WTC11 (cell line): ENCODE measurements around the gene IGSF11. TPM values are rescaled to one million over a fixed set of nuclear protein-coding genes. Genes with fewer than 3 reads are reported as not detected.
A peak's percentile ranks its signal among the peaks of the same experiment; 100 is the strongest.

Source experiments
- ATAC-seq: fragments of 200-7000 bp; cut with Tn5 transposase; 2 replicates; pipeline ENCODE4 v1.10.0; 2021; ENCODE audit warnings: mild to moderate bottlenecking, moderate library complexity
- CTCF ChIA-PET: fragments of 300-600 bp; sonication (Branson Sonifier 250); formaldehyde crosslinking; loops from one replicate; lab custom pipeline; 2021; ENCODE audit warnings: antibody characterized with exemption; lab: Charles Lee
- POLR2A ChIA-PET: fragments of 350-600 bp; sonication (Branson Sonifier 250); formaldehyde crosslinking; loops from one replicate; lab custom pipeline; 2021; ENCODE audit warnings: antibody characterized with exemption; lab: Charles Lee
- DNase-seq: peaks from one replicate; pipeline ENCODE4 v3.0.0; 2021; ENCODE audit warnings: low spot score
- H3K27ac Mint-ChIP-seq: 2 replicates; pipeline ENCODE4 v1.8.0; 2021; ENCODE audit warnings: mixed read lengths
- H3K27me3 Mint-ChIP-seq: 2 replicates; pipeline ENCODE4 v1.8.0; 2021; ENCODE audit warnings: low read depth, mild to moderate bottlenecking, moderate library complexity, mixed read lengths
- H3K36me3 Mint-ChIP-seq: 2 replicates; pipeline ENCODE4 v1.8.0; 2021; ENCODE audit warnings: mixed read lengths
- H3K4me1 Mint-ChIP-seq: 2 replicates; pipeline ENCODE4 v1.8.0; 2022; ENCODE audit warnings: mixed read lengths
- H3K4me3 Mint-ChIP-seq: 2 replicates; pipeline ENCODE4 v1.8.0; 2021; ENCODE audit warnings: mild to moderate bottlenecking, moderate library complexity, mixed read lengths
- H3K9me3 Mint-ChIP-seq: 2 replicates; pipeline ENCODE4 v1.8.0; 2021; ENCODE audit warnings: mixed read lengths
- AFF4 ChIP-seq: sonication (generic); formaldehyde crosslinking; IDR thresholded peaks from 2 replicates; pipeline ENCODE4 v1.8.1; 2023; ENCODE audit warnings: mild to moderate bottlenecking, missing genetic modification reagents, borderline replicate concordance
- IRF2 ChIP-seq: sonication (generic); formaldehyde crosslinking; IDR thresholded peaks from 2 replicates; pipeline ENCODE4 v1.8.0; 2022; ENCODE audit warnings: low read depth, missing genetic modification reagents, borderline replicate concordance
- JUN ChIP-seq: sonication (generic); formaldehyde crosslinking; IDR thresholded peaks from 2 replicates; pipeline ENCODE4 v1.8.0; 2023; ENCODE audit warnings: mild to moderate bottlenecking, missing genetic modification reagents
- SOX15 ChIP-seq: fragments of 250-450 bp; sonication (Bioruptor Pico); IDR thresholded peaks from 2 replicates; pipeline ENCODE4 v1.9.0; 2021; ENCODE audit warnings: mild to moderate bottlenecking
- SP1 ChIP-seq: sonication (generic); formaldehyde crosslinking; conservative IDR thresholded peaks from 2 replicates; pipeline ENCODE4 v1.8.1; 2022; ENCODE audit warnings: missing genetic modification reagents
- TCF7 ChIP-seq: sonication (generic); formaldehyde crosslinking; IDR thresholded peaks from 2 replicates; pipeline ENCODE4 v1.8.0; 2022; ENCODE audit warnings: mild to moderate bottlenecking, low read depth, missing genetic modification reagents, moderate library complexity
- TEAD1 ChIP-seq: sonication (generic); formaldehyde crosslinking; IDR thresholded peaks from 2 replicates; pipeline ENCODE4 v1.8.0; 2022; ENCODE audit warnings: mild to moderate bottlenecking, missing genetic modification reagents
- TEAD4 ChIP-seq: sonication (generic); formaldehyde crosslinking; IDR thresholded peaks from 2 replicates; pipeline ENCODE4 v1.8.0; 2022; ENCODE audit warnings: mild to moderate bottlenecking, missing genetic modification reagents
- ZNF232 ChIP-seq: sonication (generic); formaldehyde crosslinking; IDR thresholded peaks from 2 replicates; pipeline ENCODE4 v1.8.0; 2022; ENCODE audit warnings: mild to moderate bottlenecking, missing genetic modification reagents
- ZNF512 ChIP-seq: sonication (generic); formaldehyde crosslinking; IDR thresholded peaks from 2 replicates; pipeline ENCODE4 v1.8.1; 2022; ENCODE audit warnings: missing genetic modification reagents, borderline replicate concordance
- ZNF532 ChIP-seq: fragments of 250-450 bp; sonication (Bioruptor Pico); IDR thresholded peaks from 2 replicates; pipeline ENCODE4 v1.9.0; 2021; ENCODE audit warnings: mild to moderate bottlenecking, borderline replicate concordance
- total RNA-seq: library from RNA; stranded (reverse); gene quantifications from 3 replicates; pipeline ENCODE4 v1.2.3, GENCODE V29; 2021
- TF ChIP-seq, protein P1 (sequence below): sonication (generic); formaldehyde crosslinking; IDR thresholded peaks from 2 replicates; pipeline ENCODE4 v1.8.0; 2022; ENCODE audit warnings: mild to moderate bottlenecking, missing genetic modification reagents
- TF ChIP-seq, protein P2 (sequence below): sonication (generic); formaldehyde crosslinking; IDR thresholded peaks from 2 replicates; pipeline ENCODE4 v1.8.1; 2023; ENCODE audit warnings: mild to moderate bottlenecking, missing genetic modification reagents

The IGSF11 gene
- total RNA-seq, 1 experiment from 2014 or later = 1.6 TPM

GRCh38 chr3:118968640-118969039 is 66.0 kb downstream of the IGSF11 start:
- H3K27ac Mint-ChIP-seq = no peak overlapping the region
- no peak for DNase-seq
- ChIA-PET POLR2A (no interaction called here), CTCF (interaction anchor here (0.5 to 4.0 kb wide), 3 partner anchors 66 to 530 kb away, joined by 4 to 15 read pairs (median 4); partner anchors contain the start of genes IGSF11 and TIMMDC1)
- no peaks in the 10 kb centered on the region for H3K36me3 Mint-ChIP-seq
- H3K4me3 Mint-ChIP-seq = no peak overlapping the region
- H3K4me1 Mint-ChIP-seq = peaks cover 49% of the 10 kb centered on the region
- no peak for TF ChIP-seq AFF4
- no peak for ATAC-seq
- H3K9me3 Mint-ChIP-seq = no peaks in the 10 kb centered on the region
- no peaks in the 10 kb centered on the region for H3K27me3 Mint-ChIP-seq

DNA sequence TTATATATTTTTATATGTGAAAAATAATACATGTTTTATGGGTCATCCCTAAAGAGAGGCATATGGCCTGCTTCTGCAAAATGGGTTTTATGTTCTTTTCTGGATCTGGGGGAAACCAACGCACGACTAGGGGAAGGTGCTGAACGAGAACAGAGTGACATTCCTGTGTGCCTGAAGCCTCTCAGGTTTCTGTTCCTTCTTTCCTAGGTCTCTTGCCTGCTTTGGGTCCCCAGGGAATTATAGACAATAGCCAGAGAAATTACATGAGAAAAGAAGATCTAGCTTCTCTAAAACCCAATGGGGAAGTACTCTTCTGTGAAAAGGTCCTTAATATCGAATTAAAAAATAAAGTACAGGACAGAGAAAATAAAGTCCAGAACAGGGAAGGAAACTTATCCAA is 66.5 kb downstream of the IGSF11 start:
- ChIA-PET CTCF (interaction anchor here (0.9 to 4.0 kb wide), 3 partner anchors 67 to 86 kb away, joined by 3 to 15 read pairs (median 4); partner anchors contain the start of gene IGSF11), POLR2A (no interaction called here)
- Mint-ChIP-seq H3K27me3 (no peaks in the 10 kb centered on the region), H3K36me3 (no peaks in the 10 kb centered on the region), H3K9me3 (no peaks in the 10 kb centered on the region), H3K27ac (peak overlapping the region; percentile 20; the same call in 1 of the 2 replicates), H3K4me1 (peaks cover 49% of the 10 kb centered on the region), H3K4me3 (no peak overlapping the region)
- TF ChIP-seq, protein P1, sequence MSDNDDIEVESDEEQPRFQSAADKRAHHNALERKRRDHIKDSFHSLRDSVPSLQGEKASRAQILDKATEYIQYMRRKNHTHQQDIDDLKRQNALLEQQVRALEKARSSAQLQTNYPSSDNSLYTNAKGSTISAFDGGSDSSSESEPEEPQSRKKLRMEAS (CRISPR knock-in tag) = no peak
- TF ChIP-seq JUN (CRISPR knock-in tag) (no peak), SP1 (CRISPR knock-in tag) (no peak), IRF2 (CRISPR knock-in tag) (no peak), SOX15 (CRISPR knock-in tag) (no peak), ZNF512 (CRISPR knock-in tag) (no peak), ZNF532 (CRISPR knock-in tag) (no peak), TCF7 (CRISPR knock-in tag) (no peak), TEAD4 (CRISPR knock-in tag) (no peak), ZNF232 (CRISPR knock-in tag) (no peak), TEAD1 (CRISPR knock-in tag) (no peak)
- TF ChIP-seq, protein P2, sequence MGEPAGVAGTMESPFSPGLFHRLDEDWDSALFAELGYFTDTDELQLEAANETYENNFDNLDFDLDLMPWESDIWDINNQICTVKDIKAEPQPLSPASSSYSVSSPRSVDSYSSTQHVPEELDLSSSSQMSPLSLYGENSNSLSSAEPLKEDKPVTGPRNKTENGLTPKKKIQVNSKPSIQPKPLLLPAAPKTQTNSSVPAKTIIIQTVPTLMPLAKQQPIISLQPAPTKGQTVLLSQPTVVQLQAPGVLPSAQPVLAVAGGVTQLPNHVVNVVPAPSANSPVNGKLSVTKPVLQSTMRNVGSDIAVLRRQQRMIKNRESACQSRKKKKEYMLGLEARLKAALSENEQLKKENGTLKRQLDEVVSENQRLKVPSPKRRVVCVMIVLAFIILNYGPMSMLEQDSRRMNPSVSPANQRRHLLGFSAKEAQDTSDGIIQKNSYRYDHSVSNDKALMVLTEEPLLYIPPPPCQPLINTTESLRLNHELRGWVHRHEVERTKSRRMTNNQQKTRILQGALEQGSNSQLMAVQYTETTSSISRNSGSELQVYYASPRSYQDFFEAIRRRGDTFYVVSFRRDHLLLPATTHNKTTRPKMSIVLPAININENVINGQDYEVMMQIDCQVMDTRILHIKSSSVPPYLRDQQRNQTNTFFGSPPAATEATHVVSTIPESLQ (CRISPR knock-in tag) = no peak
- DNase-seq = no peak
- peak; percentile 95 for ATAC-seq
